H9 (cell line): Measurements from ENCODE around the gene CCL27. TPM values are rescaled to one million over a fixed set of nuclear protein-coding genes. Genes with fewer than 3 reads are reported as not detected.

Experiments
- DNase-seq: peaks from one replicate; pipeline ENCODE4 v3.0.0-alpha.2; 2017
- H2AFZ ChIP-seq: one replicate; pipeline ENCODE4 v1.6.1; 2013; ENCODE audit warnings: mild to moderate bottlenecking, low read length, control low read depth, moderate library complexity
- H2AK5ac ChIP-seq: 2 replicates; pipeline ENCODE4 v1.6.1; 2013; ENCODE audit warnings: low read length, control low read depth, mixed read lengths; ENCODE audit not compliant: insufficient read length
- H2BK120ac ChIP-seq: one replicate; pipeline ENCODE4 v1.6.1; 2013; ENCODE audit warnings: low read depth, mild to moderate bottlenecking, low read length, control low read depth, inconsistent platforms; ENCODE audit not compliant: poor library complexity, severe bottlenecking
- H2BK12ac ChIP-seq: 2 replicates; pipeline ENCODE4 v1.6.1; 2013; ENCODE audit warnings: low read length, control low read depth, mixed read lengths, low read depth; ENCODE audit not compliant: insufficient read length
- H2BK15ac ChIP-seq: 2 replicates; pipeline ENCODE4 v1.6.1; 2013; ENCODE audit warnings: low read depth, low read length, control low read depth
- H2BK20ac ChIP-seq: one replicate; pipeline ENCODE4 v1.6.1; 2013; ENCODE audit warnings: low read depth, mild to moderate bottlenecking, low read length, control low read depth, inconsistent platforms; ENCODE audit not compliant: poor library complexity, severe bottlenecking
- H2BK5ac ChIP-seq: 2 replicates; pipeline ENCODE4 v1.6.1; 2013; ENCODE audit warnings: low read length, control low read depth, mixed read lengths; ENCODE audit not compliant: insufficient read length
- H3K14ac ChIP-seq: 2 replicates; pipeline ENCODE4 v1.6.1; 2013; ENCODE audit warnings: low read length, control low read depth; ENCODE audit not compliant: insufficient read depth
- H3K18ac ChIP-seq: 2 replicates; pipeline ENCODE4 v1.6.1; 2013; ENCODE audit warnings: low read depth, mild to moderate bottlenecking, mixed read lengths, low read length, control low read depth; ENCODE audit not compliant: insufficient read length
- H3K23ac ChIP-seq: 2 replicates; pipeline ENCODE4 v1.6.1; 2013; ENCODE audit warnings: low read length, control low read depth, mixed read lengths, low read depth; ENCODE audit not compliant: insufficient read length
- H3K23me2 ChIP-seq: 2 replicates; pipeline ENCODE4 v1.6.1; 2013; ENCODE audit warnings: low read depth, mild to moderate bottlenecking, mixed read lengths, low read length, control low read depth; ENCODE audit not compliant: insufficient read length, poor library complexity, severe bottlenecking
- H3K27ac ChIP-seq: 2 replicates; pipeline ENCODE4 v1.5.1; 2013; ENCODE audit warnings: low read length, control low read depth, mixed read lengths, low read depth; ENCODE audit not compliant: insufficient read length
- H3K27me3 ChIP-seq: 2 replicates; pipeline ENCODE4 v1.6.1; 2013; ENCODE audit warnings: low read length, control low read depth, inconsistent platforms; ENCODE audit not compliant: insufficient read depth
- H3K4ac ChIP-seq: 2 replicates; pipeline ENCODE4 v1.6.1; 2013; ENCODE audit warnings: low read depth, mild to moderate bottlenecking, control low read depth, inconsistent platforms, low read length, moderate library complexity
- H3K4me1 ChIP-seq: 2 replicates; pipeline ENCODE4 v1.6.1; 2013; ENCODE audit warnings: low read length, control low read depth, inconsistent platforms; ENCODE audit not compliant: insufficient read depth
- H3K4me2 ChIP-seq: 2 replicates; pipeline ENCODE4 v1.6.1; 2013; ENCODE audit warnings: low read length, control low read depth, mixed read lengths; ENCODE audit not compliant: insufficient read length, insufficient read depth
- H3K56ac ChIP-seq: 2 replicates; pipeline ENCODE4 v1.6.1; 2013; ENCODE audit warnings: low read depth, mild to moderate bottlenecking, mixed read lengths, low read length, control low read depth; ENCODE audit not compliant: insufficient read length
- H3K79me1 ChIP-seq: 2 replicates; pipeline ENCODE4 v1.6.1; 2013; ENCODE audit warnings: low read depth, mild to moderate bottlenecking, moderate library complexity, low read length, control low read depth, inconsistent platforms; ENCODE audit not compliant: insufficient read depth, poor library complexity, severe bottlenecking
- H3K79me2 ChIP-seq: 2 replicates; pipeline ENCODE4 v1.6.1; 2013; ENCODE audit warnings: low read length, control low read depth, inconsistent platforms; ENCODE audit not compliant: insufficient read depth
- H3K9ac ChIP-seq: 2 replicates; pipeline ENCODE4 v1.6.1; 2013; ENCODE audit warnings: low read length, control low read depth, mixed read lengths; ENCODE audit not compliant: insufficient read length; ENCODE audit errors: extremely low read depth
- H3K9me3 ChIP-seq: one replicate; pipeline ENCODE4 v1.6.1; 2013; ENCODE audit warnings: low read depth, low read length, inconsistent platforms; ENCODE audit not compliant: control insufficient read depth
- H3T11ph ChIP-seq: one replicate; pipeline ENCODE4 v1.6.1; 2013; ENCODE audit warnings: mild to moderate bottlenecking, low read length, control low read depth, inconsistent platforms
- H4K20me1 ChIP-seq: one replicate; pipeline ENCODE4 v1.6.1; 2013; ENCODE audit not compliant: control insufficient read depth, insufficient read length, insufficient read depth
- H4K5ac ChIP-seq: 2 replicates; pipeline ENCODE4 v1.6.1; 2013; ENCODE audit warnings: low read depth, mild to moderate bottlenecking, mixed read lengths, low read length, control low read depth; ENCODE audit not compliant: insufficient read length
- H4K8ac ChIP-seq: replicated peaks from 2 replicates; pipeline ENCODE4 v1.6.1; 2013; ENCODE audit warnings: low read length, control low read depth, mixed read lengths, low read depth; ENCODE audit not compliant: insufficient read length
- H4K91ac ChIP-seq: 2 replicates; pipeline ENCODE4 v1.6.1; 2013; ENCODE audit warnings: low read depth, mild to moderate bottlenecking, moderate library complexity, mixed read lengths, low read length, control low read depth; ENCODE audit not compliant: insufficient read length
- H3K27ac Mint-ChIP-seq, 3 experiments: 2 replicates in 2 of 3; 3 replicates in 1 of 3; pipeline ENCODE4 v1.8.0; 2020 to 2021; ENCODE audit warnings: mixed read lengths in 3 of 3, mild to moderate bottlenecking in 1 of 3, moderate library complexity in 1 of 3
- H3K27me3 Mint-ChIP-seq: 2 replicates; pipeline ENCODE4 v1.8.0; 2021; ENCODE audit warnings: low read depth, mild to moderate bottlenecking, moderate library complexity, mixed read lengths
- H3K36me3 Mint-ChIP-seq, 3 experiments: 2 replicates in 2 of 3; 3 replicates in 1 of 3; pipeline ENCODE4 v1.8.0; 2020 to 2021; ENCODE audit warnings: low read depth in 3 of 3, mixed read lengths in 3 of 3; ENCODE audit not compliant: insufficient read depth in 1 of 3
- H3K4me1 Mint-ChIP-seq, 2 experiments: 2 replicates each; pipeline ENCODE4 v1.8.0; 2020; ENCODE audit warnings: mixed read lengths in 2 of 2
- H3K4me3 Mint-ChIP-seq, 2 experiments: 2 replicates in 1 of 2; 3 replicates in 1 of 2; pipeline ENCODE4 v1.8.0; 2020 to 2021; ENCODE audit warnings: mild to moderate bottlenecking in 2 of 2, mixed read lengths in 2 of 2, moderate library complexity in 1 of 2
- H3K9me3 Mint-ChIP-seq, 2 experiments: 2 replicates in 1 of 2; 3 replicates in 1 of 2; pipeline ENCODE4 v1.8.0; 2020; ENCODE audit warnings: mild to moderate bottlenecking in 2 of 2, mixed read lengths in 2 of 2, moderate library complexity in 1 of 2
- WGBS: extraction: QIAGEN DNeasy Blood & Tissue Kit; methylation state at CpG from one replicate; pipeline ENCODE4 v1.1.7; 2013; ENCODE audit warnings: missing lambda C conversion rate, low lambda C conversion rate, mixed read lengths; ENCODE audit not compliant: insufficient read length; ENCODE audit errors: extremely low coverage; 5-methylcytosine and 5-hydroxymethylcytosine counted together
- total RNA-seq: library from RNA; stranded (reverse); gene quantifications from 2 replicates; pipeline ENCODE4 v1.2.1, GENCODE V29; 2021
- TF ChIP-seq, protein P1 (sequence below): fragments of 200-600 bp; sonication (generic); conservative IDR thresholded peaks from 3 replicates; pipeline ENCODE4 v1.8.0; 2021; ENCODE audit warnings: antibody characterized with exemption, mild to moderate bottlenecking

The CCL27 gene
- total RNA-seq, 1 experiment from 2014 or later: 0.28 TPM

DNA sequence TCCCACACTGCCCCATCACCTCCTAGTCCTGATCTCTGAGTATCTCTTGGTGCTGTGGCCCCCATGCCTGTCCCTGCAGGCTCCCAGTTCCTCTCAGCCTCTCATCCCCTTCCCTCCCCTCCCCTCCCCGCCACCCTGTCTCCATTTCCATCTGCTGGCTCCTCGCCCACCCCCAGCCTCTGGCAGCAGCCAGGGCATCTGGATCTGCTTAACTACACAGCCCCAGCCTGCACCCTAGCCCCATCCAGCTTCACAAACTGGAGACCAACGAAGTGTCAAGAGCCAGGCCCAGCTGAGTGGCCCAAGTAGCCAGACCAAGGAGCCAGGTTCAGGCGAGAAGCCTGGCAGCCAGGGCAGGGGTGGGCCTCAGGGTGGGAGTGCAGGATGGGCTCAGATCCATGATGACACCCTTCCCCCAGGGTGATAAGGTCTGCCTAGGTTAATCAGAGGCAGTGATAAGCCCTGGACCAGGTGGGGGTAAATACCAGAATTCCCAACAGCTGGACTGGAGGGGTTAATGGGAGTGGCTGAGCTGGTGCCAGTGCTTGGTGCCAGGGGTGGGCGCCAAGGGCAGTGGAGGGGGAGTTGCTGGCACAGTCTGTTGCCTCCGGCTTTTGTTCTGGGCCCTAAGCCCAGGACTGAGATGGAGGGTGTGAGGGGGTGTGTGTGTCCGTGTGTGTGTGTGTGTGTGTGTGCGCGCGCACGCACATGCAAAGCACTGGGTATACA, 8.0 kb downstream of the CCL27 start:
- H3K4me3 Mint-ChIP-seq: no peak overlapping the region; a peak in 1 of 5 replicates
- no peaks in the 10 kb centered on the region for H3K27me3 ChIP-seq
- H3K79me1 ChIP-seq: no peaks in the 10 kb centered on the region
- H2AK5ac ChIP-seq: no peak overlapping the region
- no peak overlapping the region for H3K56ac ChIP-seq
- H3K27me3 Mint-ChIP-seq: peaks cover 6% of the 10 kb centered on the region
- H3K23ac ChIP-seq: no peak overlapping the region
- no peak overlapping the region for H2BK15ac ChIP-seq
- H2BK12ac ChIP-seq: no peak overlapping the region
- H3T11ph ChIP-seq: no peak overlapping the region
- H3K9me3 Mint-ChIP-seq: no peaks in the 10 kb centered on the region
- no peaks in the 10 kb centered on the region for H3K79me2 ChIP-seq
- no peak overlapping the region for H2AFZ ChIP-seq
- WGBS: no CpG with 5 or more reads among the region's 11 CpGs
- TF ChIP-seq, protein P1, sequence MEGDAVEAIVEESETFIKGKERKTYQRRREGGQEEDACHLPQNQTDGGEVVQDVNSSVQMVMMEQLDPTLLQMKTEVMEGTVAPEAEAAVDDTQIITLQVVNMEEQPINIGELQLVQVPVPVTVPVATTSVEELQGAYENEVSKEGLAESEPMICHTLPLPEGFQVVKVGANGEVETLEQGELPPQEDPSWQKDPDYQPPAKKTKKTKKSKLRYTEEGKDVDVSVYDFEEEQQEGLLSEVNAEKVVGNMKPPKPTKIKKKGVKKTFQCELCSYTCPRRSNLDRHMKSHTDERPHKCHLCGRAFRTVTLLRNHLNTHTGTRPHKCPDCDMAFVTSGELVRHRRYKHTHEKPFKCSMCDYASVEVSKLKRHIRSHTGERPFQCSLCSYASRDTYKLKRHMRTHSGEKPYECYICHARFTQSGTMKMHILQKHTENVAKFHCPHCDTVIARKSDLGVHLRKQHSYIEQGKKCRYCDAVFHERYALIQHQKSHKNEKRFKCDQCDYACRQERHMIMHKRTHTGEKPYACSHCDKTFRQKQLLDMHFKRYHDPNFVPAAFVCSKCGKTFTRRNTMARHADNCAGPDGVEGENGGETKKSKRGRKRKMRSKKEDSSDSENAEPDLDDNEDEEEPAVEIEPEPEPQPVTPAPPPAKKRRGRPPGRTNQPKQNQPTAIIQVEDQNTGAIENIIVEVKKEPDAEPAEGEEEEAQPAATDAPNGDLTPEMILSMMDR: no peak
- H4K5ac ChIP-seq: no peak overlapping the region
- DNase-seq: no peak
- no peak overlapping the region for H3K9ac ChIP-seq
- no peak overlapping the region; a peak in 1 of 7 replicates for H3K27ac Mint-ChIP-seq
- no peak overlapping the region for H3K18ac ChIP-seq
- no peak overlapping the region for H2BK120ac ChIP-seq
- no peak overlapping the region for H2BK5ac ChIP-seq
- no peak overlapping the region for H3K27ac ChIP-seq
- H3K4me1 ChIP-seq: peaks cover 5% of the 10 kb centered on the region; the same call in 1 of the 2 replicates
- peaks cover 30 to 42% of the 10 kb centered on the region in 2 experiments for H3K4me1 Mint-ChIP-seq
- no peak overlapping the region for H3K4me2 ChIP-seq
- H3K36me3 Mint-ChIP-seq: peaks cover 2 to 7% (median 4%) of the 10 kb centered on the region in 3 experiments; a peak in 5 of 7 replicates
- peaks cover 3% of the 10 kb centered on the region for H4K20me1 ChIP-seq
- H4K91ac ChIP-seq: no peak overlapping the region
- no peak overlapping the region for H4K8ac ChIP-seq
- H3K4ac ChIP-seq: no peak overlapping the region
- no peaks in the 10 kb centered on the region for H3K9me3 ChIP-seq
- peaks cover 7% of the 10 kb centered on the region for H3K23me2 ChIP-seq
- H3K14ac ChIP-seq: no peak overlapping the region; the same call in 1 of the 2 replicates
- no peak overlapping the region for H2BK20ac ChIP-seq
